ENCODE measurements around the gene KRTAP10-8. TPM values are rescaled to one million over a fixed set of nuclear protein-coding genes. Genes with fewer than 3 reads are reported as not detected.
"Not testable (repeated sequence)": the region's sequence is repeated elsewhere in the genome, so short reads cannot be mapped to it uniquely, and the experiment has no call there.

KRTAP10-8 gene
- total RNA-seq, 1 experiment from 2014 or later, result not detected

GRCh38 chr21:44615911-44616590, 4.2 kb downstream of the KRTAP10-8 start:
- Histone ChIP-seq H3K36me3 (replicated peaks; ENCODE audit: control insufficient read depth, insufficient read depth, low read length) (no peaks in the 10 kb centered on the region), H3K4me3 (ENCODE audit: insufficient read depth, low read depth, low read length) (no peak overlapping the region), H3K27me3 (ENCODE audit: control insufficient read depth, insufficient read depth, low read length) (no peaks in the 10 kb centered on the region)
- DNase-seq, result peak; percentile 42

- no peak for DNase-seq
- no peaks in the 10 kb centered on the region for H3K36me3 ChIP-seq (replicated peaks; ENCODE audit: control insufficient read depth, insufficient read depth, low read length)
- no peak overlapping the region for H3K4me3 ChIP-seq (ENCODE audit: insufficient read depth, low read depth, low read length)
- no peaks in the 10 kb centered on the region for H3K27me3 ChIP-seq (ENCODE audit: control insufficient read depth, insufficient read depth, low read length)
These were observed 4.7 kb downstream of the KRTAP10-8 start for GRCh38 chr21:44616591-44616926.

GRCh38 chr21:44617071-44617501, 5.2 kb downstream of the KRTAP10-8 start:
- H3K4me3 ChIP-seq (ENCODE audit: insufficient read depth, low read depth, low read length), result no peak overlapping the region
- no peaks in the 10 kb centered on the region for H3K27me3 ChIP-seq (ENCODE audit: control insufficient read depth, insufficient read depth, low read length)
- peak; percentile 63 for DNase-seq
- no peaks in the 10 kb centered on the region for H3K36me3 ChIP-seq (replicated peaks; ENCODE audit: control insufficient read depth, insufficient read depth, low read length)

GRCh38 chr21:44618504-44618903, 6.6 kb downstream of the KRTAP10-8 start:
- Histone ChIP-seq H3K4me3 (ENCODE audit: insufficient read depth, low read depth, low read length) (no peak overlapping the region), H3K36me3 (replicated peaks; ENCODE audit: control insufficient read depth, insufficient read depth, low read length) (no peaks in the 10 kb centered on the region)
- DNase-seq, result peak; percentile 74

GRCh38 chr21:44618909-44619308, 7.0 kb downstream of the KRTAP10-8 start:
- no peaks in the 10 kb centered on the region for H3K36me3 ChIP-seq (replicated peaks; ENCODE audit: control insufficient read depth, insufficient read depth, low read length)
- no peak overlapping the region for H3K4me3 ChIP-seq (ENCODE audit: insufficient read depth, low read depth, low read length)
- DNase-seq, result no peak
- H3K27me3 ChIP-seq (ENCODE audit: control insufficient read depth, insufficient read depth, low read length), result no peaks in the 10 kb centered on the region

More at GRCh38 chr21:44618504-44618903, 6.6 kb downstream of the KRTAP10-8 start:
- H3K27me3 ChIP-seq (ENCODE audit: control insufficient read depth, insufficient read depth, low read length), result no peaks in the 10 kb centered on the region

- Histone ChIP-seq H3K27me3 (ENCODE audit: control insufficient read depth, insufficient read depth, low read length) (no peaks in the 10 kb centered on the region), H3K4me3 (ENCODE audit: insufficient read depth, low read depth, low read length) (no peak overlapping the region), H3K36me3 (replicated peaks; ENCODE audit: control insufficient read depth, insufficient read depth, low read length) (no peaks in the 10 kb centered on the region)
- DNase-seq, result no peak
These were observed 8.0 kb downstream of the KRTAP10-8 start for GRCh38 chr21:44619886-44620285.

GRCh38 chr21:44623575-44623974, 11.7 kb downstream of the KRTAP10-8 start:
- H3K36me3 ChIP-seq (replicated peaks; ENCODE audit: control insufficient read depth, insufficient read depth, low read length), result no peaks in the 10 kb centered on the region
- H3K27me3 ChIP-seq (ENCODE audit: control insufficient read depth, insufficient read depth, low read length), result no peaks in the 10 kb centered on the region
- H3K4me3 ChIP-seq (ENCODE audit: insufficient read depth, low read depth, low read length), result no peak overlapping the region
- no peak for DNase-seq

- DNase-seq, result no peak
- Histone ChIP-seq H3K36me3 (replicated peaks; ENCODE audit: control insufficient read depth, insufficient read depth, low read length) (no peaks in the 10 kb centered on the region), H3K27me3 (ENCODE audit: control insufficient read depth, insufficient read depth, low read length) (no peaks in the 10 kb centered on the region), H3K4me3 (ENCODE audit: insufficient read depth, low read depth, low read length) (no peak overlapping the region)
These were observed 13.9 kb downstream of the KRTAP10-8 start for GRCh38 chr21:44625756-44626155.

- no peaks in the 10 kb centered on the region for H3K36me3 ChIP-seq (replicated peaks; ENCODE audit: control insufficient read depth, insufficient read depth, low read length)
- no peaks in the 10 kb centered on the region for H3K27me3 ChIP-seq (ENCODE audit: control insufficient read depth, insufficient read depth, low read length)
- DNase-seq, result no peak
- H3K4me3 ChIP-seq (ENCODE audit: insufficient read depth, low read depth, low read length), result no peak overlapping the region
These were observed 14.4 kb downstream of the KRTAP10-8 start for GRCh38 chr21:44626262-44626661.

GRCh38 chr21:44626673-44627143, 14.8 kb downstream of the KRTAP10-8 start, which contains the start of gene KRTAP10-9:
Gene KRTAP10-9 (plus strand): TSS chr21:44627093. CDS start chr21:44627172, 79 bp downstream.
- H3K4me3 ChIP-seq (ENCODE audit: insufficient read depth, low read depth, low read length), result no peak within 1 kb of the TSS
- no peaks in the 10 kb centered on the region for H3K36me3 ChIP-seq (replicated peaks; ENCODE audit: control insufficient read depth, insufficient read depth, low read length)
- DNase-seq, result peak; percentile 30
- H3K27me3 ChIP-seq (ENCODE audit: control insufficient read depth, insufficient read depth, low read length), result no peaks in the 10 kb centered on the region

- not testable (repeated sequence) for DNase-seq; H3K4me3 ChIP-seq (ENCODE audit: insufficient read depth, low read depth, low read length); H3K27me3 ChIP-seq (ENCODE audit: control insufficient read depth, insufficient read depth, low read length); H3K36me3 ChIP-seq (replicated peaks; ENCODE audit: control insufficient read depth, insufficient read depth, low read length)
These were observed 15.4 kb downstream of the KRTAP10-8 start for GRCh38 chr21:44627181-44627822.

- H3K4me3 ChIP-seq (ENCODE audit: insufficient read depth, low read depth, low read length); DNase-seq; H3K36me3 ChIP-seq (replicated peaks; ENCODE audit: control insufficient read depth, insufficient read depth, low read length): not testable (repeated sequence)
These were observed 16.0 kb downstream of the KRTAP10-8 start for GRCh38 chr21:44627831-44628233.

GRCh38 chr21:44628707-44629391, 17.0 kb downstream of the KRTAP10-8 start:
- H3K4me3 ChIP-seq (ENCODE audit: insufficient read depth, low read depth, low read length), result no peak overlapping the region
- no peaks in the 10 kb centered on the region for H3K27me3 ChIP-seq (ENCODE audit: control insufficient read depth, insufficient read depth, low read length)
- peak; percentile 26 for DNase-seq
- H3K36me3 ChIP-seq (replicated peaks; ENCODE audit: control insufficient read depth, insufficient read depth, low read length), result no peaks in the 10 kb centered on the region

More at GRCh38 chr21:44627831-44628233, 16.0 kb downstream of the KRTAP10-8 start:
- not testable (repeated sequence) for H3K27me3 ChIP-seq (ENCODE audit: control insufficient read depth, insufficient read depth, low read length)

- H3K27me3 ChIP-seq (ENCODE audit: control insufficient read depth, insufficient read depth, low read length), result no peaks in the 10 kb centered on the region
- no peak for DNase-seq
- H3K4me3 ChIP-seq (ENCODE audit: insufficient read depth, low read depth, low read length), result no peak overlapping the region
- H3K36me3 ChIP-seq (replicated peaks; ENCODE audit: control insufficient read depth, insufficient read depth, low read length), result no peaks in the 10 kb centered on the region
These were observed 18.6 kb downstream of the KRTAP10-8 start for GRCh38 chr21:44630440-44630839.

- Histone ChIP-seq H3K27me3 (ENCODE audit: control insufficient read depth, insufficient read depth, low read length) (no peaks in the 10 kb centered on the region), H3K4me3 (ENCODE audit: insufficient read depth, low read depth, low read length) (no peak overlapping the region), H3K36me3 (replicated peaks; ENCODE audit: control insufficient read depth, insufficient read depth, low read length) (no peaks in the 10 kb centered on the region)
- DNase-seq, result no peak
These were observed 20.2 kb downstream of the KRTAP10-8 start for GRCh38 chr21:44632067-44632466.
